Suprapubic skin (tissue), 3 donors: ENCODE results near the gene STIP1.

Experiments
- POLR2A ChIP-seq, 2 donors: fragments of 450-650 bp; IDR thresholded peaks; one replicate each; pipeline ENCODE4 v1.6.1; 2017; ENCODE audit warnings: antibody characterized with exemption in 2 of 2, mild to moderate bottlenecking in 2 of 2, moderate library complexity in 2 of 2
- TF ChIP-seq, protein P1 (sequence below), 2 donors: fragments of 200-600 bp in 1 of 2; fragments of 450-650 bp in 1 of 2; sonication (generic) in 1 of 2; IDR thresholded peaks; one replicate each; pipeline ENCODE4 v1.5.1; 2016 to 2019; ENCODE audit warnings: antibody characterized with exemption in 2 of 2, mild to moderate bottlenecking in 1 of 2, moderate library complexity in 1 of 2

DNA sequence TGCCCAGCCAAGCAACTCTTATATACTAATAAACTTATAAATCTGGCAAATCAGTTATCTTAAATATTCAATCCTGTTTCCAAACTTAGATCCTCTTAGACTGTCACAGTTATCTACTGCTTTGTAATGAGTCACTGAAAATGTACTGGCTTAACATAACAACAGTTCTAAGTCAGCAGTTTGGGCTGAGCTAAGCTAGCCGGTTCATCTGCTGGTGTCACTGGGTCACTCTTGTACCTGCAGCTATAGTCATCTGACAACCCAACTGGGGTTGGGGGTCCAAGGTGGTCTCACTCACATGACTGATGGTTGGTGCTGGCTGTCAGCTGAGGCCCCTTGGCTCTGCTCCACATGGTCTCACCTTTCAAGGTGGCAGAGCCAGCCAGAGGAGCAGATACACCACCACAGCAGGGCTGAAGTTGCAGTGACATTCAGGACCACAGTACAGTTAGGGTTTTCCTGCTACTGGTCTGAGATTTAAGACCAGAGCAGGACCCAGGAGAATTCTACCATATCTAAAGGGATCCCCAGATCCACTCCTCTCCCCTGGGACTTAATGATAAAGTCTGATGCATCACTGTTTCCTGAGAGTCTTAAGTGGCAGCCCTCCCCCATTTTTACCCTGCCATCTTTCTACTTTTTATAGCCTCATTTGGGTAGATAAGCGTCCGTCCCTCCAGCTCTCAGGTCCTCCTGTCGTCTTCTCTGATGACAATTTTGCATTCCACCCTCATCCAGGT is 12.2 kb upstream of the STIP1 start:
- TF ChIP-seq, protein P1, sequence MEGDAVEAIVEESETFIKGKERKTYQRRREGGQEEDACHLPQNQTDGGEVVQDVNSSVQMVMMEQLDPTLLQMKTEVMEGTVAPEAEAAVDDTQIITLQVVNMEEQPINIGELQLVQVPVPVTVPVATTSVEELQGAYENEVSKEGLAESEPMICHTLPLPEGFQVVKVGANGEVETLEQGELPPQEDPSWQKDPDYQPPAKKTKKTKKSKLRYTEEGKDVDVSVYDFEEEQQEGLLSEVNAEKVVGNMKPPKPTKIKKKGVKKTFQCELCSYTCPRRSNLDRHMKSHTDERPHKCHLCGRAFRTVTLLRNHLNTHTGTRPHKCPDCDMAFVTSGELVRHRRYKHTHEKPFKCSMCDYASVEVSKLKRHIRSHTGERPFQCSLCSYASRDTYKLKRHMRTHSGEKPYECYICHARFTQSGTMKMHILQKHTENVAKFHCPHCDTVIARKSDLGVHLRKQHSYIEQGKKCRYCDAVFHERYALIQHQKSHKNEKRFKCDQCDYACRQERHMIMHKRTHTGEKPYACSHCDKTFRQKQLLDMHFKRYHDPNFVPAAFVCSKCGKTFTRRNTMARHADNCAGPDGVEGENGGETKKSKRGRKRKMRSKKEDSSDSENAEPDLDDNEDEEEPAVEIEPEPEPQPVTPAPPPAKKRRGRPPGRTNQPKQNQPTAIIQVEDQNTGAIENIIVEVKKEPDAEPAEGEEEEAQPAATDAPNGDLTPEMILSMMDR (IDR thresholded peaks at IDR 0.05) = no peak
- TF ChIP-seq POLR2A (IDR thresholded peaks at IDR 0.05) = no peak
